Ishikawa (cell line): ENCODE measurements around the gene GSTP1.

ENCODE experiments used
- CEBPB ChIP-seq: IDR thresholded peaks from 2 replicates; pipeline ENCODE4 v1.6.1; 2012
- CREB1 ChIP-seq: IDR thresholded peaks from 2 replicates; pipeline ENCODE4 v1.6.1; 2012; ENCODE audit warnings: low read depth
- EGR1 ChIP-seq: IDR thresholded peaks from 2 replicates; pipeline ENCODE4 v1.6.1; 2012
- EP300 ChIP-seq: IDR thresholded peaks from 2 replicates; pipeline ENCODE4 v1.6.1; 2012; ENCODE audit warnings: borderline replicate concordance
- FOXM1 ChIP-seq: IDR thresholded peaks from 2 replicates; pipeline ENCODE4 v1.6.1; 2012; ENCODE audit warnings: low read depth, borderline replicate concordance
- NFIC ChIP-seq: IDR thresholded peaks from 2 replicates; pipeline ENCODE4 v1.6.1; 2012
- RAD21 ChIP-seq: IDR thresholded peaks from 2 replicates; pipeline ENCODE4 v1.6.1; 2012; ENCODE audit warnings: low read depth
- TAF1 ChIP-seq: IDR thresholded peaks from 2 replicates; pipeline ENCODE4 v1.6.1; 2012; ENCODE audit warnings: low read depth, mild to moderate bottlenecking
- YY1 ChIP-seq: IDR thresholded peaks from 2 replicates; pipeline ENCODE4 v1.6.1; 2012; ENCODE audit warnings: low read depth
- TF ChIP-seq, protein P1 (sequence below): IDR thresholded peaks from 2 replicates; pipeline ENCODE4 v1.6.1; 2012
- TF ChIP-seq, protein P2 (sequence below): IDR thresholded peaks from 2 replicates; pipeline ENCODE4 v1.6.1; 2012; ENCODE audit warnings: low read depth, mild to moderate bottlenecking
- TF ChIP-seq, protein P3 (sequence below): IDR thresholded peaks from 2 replicates; pipeline ENCODE4 v1.6.1; 2012

DNA sequence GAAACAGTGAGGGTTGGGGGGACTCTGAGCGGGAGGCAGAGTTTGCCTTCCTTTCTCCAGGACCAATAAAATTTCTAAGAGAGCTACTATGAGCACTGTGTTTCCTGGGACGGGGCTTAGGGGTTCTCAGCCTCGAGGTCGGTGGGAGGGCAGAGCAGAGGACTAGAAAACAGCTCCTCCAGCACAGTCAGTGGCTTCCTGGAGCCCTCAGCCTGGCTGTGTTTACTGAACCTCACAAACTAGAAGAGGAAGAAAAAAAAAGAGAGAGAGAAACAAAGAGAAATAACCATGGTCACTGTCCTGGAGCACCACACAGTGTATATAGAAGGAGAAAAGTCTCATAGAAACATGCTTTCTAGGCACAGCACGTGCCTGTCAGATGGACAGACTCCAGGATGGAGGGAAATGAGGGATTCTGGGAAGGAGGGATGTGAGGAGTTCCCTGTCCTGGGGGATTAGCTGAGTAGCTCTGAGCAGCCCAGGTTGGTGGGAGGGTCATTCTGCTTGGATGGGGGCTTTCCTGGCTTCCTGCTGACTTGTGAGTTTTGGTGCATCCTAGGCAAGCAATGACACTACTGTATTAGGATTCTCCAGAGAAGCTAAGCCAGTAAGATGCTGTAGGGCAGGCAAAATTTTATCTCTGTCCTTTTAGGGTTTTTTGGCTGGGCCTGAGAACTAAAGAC lies 3.1 kb downstream of the GSTP1 start:
- TF ChIP-seq, protein P1, sequence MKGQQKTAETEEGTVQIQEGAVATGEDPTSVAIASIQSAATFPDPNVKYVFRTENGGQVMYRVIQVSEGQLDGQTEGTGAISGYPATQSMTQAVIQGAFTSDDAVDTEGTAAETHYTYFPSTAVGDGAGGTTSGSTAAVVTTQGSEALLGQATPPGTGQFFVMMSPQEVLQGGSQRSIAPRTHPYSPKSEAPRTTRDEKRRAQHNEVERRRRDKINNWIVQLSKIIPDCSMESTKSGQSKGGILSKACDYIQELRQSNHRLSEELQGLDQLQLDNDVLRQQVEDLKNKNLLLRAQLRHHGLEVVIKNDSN = no peak
- TF ChIP-seq RAD21 = no peak
- no peak for TF ChIP-seq YY1
- TF ChIP-seq EP300 = no peak
- TF ChIP-seq NFIC = no peak
- TF ChIP-seq, protein P2, sequence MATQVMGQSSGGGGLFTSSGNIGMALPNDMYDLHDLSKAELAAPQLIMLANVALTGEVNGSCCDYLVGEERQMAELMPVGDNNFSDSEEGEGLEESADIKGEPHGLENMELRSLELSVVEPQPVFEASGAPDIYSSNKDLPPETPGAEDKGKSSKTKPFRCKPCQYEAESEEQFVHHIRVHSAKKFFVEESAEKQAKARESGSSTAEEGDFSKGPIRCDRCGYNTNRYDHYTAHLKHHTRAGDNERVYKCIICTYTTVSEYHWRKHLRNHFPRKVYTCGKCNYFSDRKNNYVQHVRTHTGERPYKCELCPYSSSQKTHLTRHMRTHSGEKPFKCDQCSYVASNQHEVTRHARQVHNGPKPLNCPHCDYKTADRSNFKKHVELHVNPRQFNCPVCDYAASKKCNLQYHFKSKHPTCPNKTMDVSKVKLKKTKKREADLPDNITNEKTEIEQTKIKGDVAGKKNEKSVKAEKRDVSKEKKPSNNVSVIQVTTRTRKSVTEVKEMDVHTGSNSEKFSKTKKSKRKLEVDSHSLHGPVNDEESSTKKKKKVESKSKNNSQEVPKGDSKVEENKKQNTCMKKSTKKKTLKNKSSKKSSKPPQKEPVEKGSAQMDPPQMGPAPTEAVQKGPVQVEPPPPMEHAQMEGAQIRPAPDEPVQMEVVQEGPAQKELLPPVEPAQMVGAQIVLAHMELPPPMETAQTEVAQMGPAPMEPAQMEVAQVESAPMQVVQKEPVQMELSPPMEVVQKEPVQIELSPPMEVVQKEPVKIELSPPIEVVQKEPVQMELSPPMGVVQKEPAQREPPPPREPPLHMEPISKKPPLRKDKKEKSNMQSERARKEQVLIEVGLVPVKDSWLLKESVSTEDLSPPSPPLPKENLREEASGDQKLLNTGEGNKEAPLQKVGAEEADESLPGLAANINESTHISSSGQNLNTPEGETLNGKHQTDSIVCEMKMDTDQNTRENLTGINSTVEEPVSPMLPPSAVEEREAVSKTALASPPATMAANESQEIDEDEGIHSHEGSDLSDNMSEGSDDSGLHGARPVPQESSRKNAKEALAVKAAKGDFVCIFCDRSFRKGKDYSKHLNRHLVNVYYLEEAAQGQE = no peak
- TF ChIP-seq, protein P3, sequence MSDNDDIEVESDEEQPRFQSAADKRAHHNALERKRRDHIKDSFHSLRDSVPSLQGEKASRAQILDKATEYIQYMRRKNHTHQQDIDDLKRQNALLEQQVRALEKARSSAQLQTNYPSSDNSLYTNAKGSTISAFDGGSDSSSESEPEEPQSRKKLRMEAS = no peak
- TF ChIP-seq EGR1 = no peak
- no peak for TF ChIP-seq TAF1
- TF ChIP-seq CEBPB = no peak
- TF ChIP-seq FOXM1 = no peak
- TF ChIP-seq CREB1 = no peak
